GM18861 (cell line): ENCODE results near the gene TMCC1.

Experiments used
- ATAC-seq: cut with Tn5 transposase; IDR thresholded peaks from one replicate; pipeline ENCODE4 v1.9.1; 2021; ENCODE audit not compliant: unreplicated experiment

TMCC1 gene

DNA sequence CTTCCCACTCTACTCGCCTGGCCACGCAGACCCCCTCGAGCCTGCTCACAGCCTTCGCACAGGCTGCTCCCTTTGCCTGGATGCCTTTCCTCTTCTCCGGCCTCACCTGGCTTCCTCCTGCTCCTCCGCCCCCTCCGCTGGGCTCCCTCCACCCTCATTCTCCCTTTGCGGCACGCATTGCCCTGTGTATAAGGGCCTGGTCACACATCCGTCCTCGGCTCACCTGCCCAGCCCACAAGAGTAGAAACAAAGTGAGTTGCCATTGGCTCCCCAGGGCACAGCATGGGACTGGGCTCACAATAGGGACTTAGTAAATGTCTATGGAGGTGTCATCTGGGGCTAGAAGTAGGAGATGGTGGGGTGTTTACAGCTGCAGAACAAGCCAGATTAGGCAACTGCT is 291.2 kb downstream of the TMCC1 start:
- ATAC-seq: no peak

DNA sequence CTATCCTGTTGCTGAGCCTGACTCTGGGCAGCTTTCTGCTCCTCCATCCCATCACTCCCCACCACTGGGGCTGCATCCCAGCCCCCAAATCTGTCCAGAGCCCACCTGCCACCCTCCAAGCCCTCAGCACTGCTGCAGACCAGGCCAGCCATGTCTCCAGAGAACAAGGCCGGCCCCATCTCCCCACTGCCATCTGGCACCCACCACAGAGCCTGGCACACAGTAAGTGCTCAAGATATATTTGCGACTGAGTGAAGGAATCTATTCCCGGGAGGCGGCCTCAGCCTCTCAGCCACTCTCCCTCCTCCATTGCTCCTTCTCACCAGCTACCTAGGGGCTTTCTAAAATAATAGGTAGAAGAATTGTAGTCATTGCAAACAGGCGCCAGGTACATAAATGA is 291.8 kb downstream of the TMCC1 start:
- ATAC-seq: no peak

DNA sequence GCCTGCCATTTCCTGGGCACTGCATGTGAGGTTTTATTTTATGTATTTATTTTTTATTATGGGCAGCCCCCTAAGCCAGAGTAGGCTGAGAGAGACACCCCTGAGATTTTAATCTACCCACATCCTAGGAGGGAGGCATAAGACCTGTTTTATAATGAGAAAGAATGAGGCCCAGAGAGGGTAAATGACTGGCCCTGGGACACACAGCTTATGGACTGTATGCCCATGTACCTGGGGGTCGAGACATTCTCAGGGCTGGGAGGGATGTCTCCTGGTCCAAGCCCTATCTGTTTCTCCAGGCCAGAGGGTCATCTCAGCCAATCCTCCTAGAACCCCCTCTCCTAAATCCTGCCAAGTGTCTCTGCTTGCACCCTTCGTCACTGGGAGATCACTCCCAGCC is 293.2 kb downstream of the TMCC1 start:
- ATAC-seq: no peak

DNA sequence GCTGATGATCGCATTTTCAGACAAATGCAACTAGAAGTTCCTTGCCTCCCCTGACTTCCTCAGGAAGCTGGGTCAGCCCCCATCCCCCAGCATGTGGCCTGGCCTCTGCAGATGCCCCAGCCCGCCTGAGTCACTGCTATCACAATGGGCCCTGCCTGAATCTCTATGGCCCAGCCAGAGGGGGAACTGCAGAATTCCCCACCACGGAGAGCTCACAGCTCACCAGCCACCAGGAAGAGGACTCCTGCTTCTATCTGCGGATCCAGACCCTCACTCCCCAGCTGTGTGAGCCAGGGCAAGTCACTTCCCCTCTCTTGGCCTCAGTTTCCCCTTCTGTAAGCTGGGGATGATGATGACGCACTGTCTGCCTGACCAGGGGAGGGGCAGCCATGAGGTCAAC is 293.9 kb downstream of the TMCC1 start:
- no peak for ATAC-seq

DNA sequence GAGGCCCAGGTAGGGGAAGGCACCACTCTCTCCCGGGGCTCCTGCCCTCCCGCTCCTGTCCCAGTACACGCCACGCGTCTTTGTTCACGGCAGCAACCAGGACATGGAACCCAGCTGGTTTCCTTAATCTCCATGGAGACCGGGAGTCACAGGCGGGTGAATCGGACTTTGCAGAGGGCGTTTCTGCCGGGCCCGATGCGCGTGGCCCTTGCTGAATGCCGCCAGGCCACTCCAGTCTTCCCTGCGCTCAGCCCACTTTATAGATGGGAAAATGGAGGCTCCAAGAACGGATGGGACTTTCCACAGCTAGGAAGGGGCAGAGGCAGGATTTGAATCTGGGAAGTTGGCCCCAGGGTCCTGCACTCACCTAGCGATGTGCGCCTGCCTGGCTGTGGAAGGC is 294.4 kb downstream of the TMCC1 start:
- no peak for ATAC-seq

DNA sequence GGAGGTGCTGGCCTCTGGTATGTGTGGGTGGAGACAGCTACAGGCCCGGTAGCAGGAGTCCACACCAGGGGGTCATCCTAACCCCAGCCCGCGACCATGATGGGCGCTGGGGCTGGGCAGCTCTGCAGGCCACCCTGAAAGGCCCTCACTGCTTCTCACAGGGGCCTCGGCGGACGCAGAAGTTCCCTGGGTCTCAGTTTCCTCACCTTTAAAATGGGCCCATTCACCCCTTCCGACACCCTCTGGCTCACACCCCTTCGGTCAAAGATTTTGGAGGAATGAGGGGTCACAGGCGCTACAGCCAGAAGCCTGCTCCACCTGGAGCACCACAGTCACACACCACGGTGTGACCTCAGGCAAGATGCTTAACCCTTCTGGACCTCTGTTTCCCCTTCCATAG is 295.0 kb downstream of the TMCC1 start:
- no peak for ATAC-seq

DNA sequence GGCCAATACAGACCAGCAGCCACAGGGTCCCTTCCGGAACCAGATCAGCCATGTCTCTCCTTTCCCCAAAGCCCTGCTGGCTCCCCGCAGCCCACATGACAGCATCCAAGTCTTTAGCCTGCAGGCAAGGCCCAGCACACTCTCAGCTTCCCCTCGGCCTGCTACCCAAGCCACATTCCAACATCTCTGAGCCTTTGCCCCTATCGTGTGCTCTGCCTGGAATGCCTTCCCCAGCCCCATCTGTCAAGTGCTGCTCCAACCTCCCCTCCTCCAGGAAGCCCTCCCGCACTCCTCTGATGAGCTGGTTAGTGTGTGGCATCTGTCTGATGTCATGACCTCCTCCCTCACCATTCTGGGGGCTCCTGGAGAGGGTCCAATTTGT is 295.5 kb downstream of the TMCC1 start:
- ATAC-seq: no peak
